Measurements from ENCODE around the gene DHRSX. TPM values are rescaled to one million over a fixed set of nuclear protein-coding genes. Genes with fewer than 3 reads are reported as not detected.
A peak's percentile ranks its signal among the peaks of the same experiment; 100 is the strongest.

The DHRSX gene
- total RNA-seq, 4 donors from 2014 or later, result 19.9 to 36.5 (median 24.2) TPM

DNA sequence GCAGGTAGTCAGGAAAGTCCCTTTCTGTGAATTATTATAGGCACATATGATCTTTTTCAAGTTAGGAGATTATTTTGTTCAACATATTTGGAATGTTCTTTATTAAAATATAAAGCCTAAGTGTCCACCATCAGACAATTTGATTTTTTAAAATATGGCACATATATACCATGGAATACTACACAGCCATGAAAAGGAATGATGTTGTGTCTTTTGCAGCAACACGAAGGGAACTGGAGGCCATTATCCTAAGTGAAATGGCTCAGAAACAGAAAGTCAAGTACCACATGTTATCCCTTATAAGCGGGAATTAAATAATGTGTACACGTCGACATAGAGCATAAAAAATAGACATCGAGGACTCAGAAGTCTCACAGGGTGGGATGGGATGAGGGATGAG is 73.0 kb downstream of the DHRSX start:
- H3K4me1 ChIP-seq, result no peaks in the 10 kb centered on the region
- no peaks in the 10 kb centered on the region for H3K27me3 ChIP-seq
- H3K27ac ChIP-seq, result no peak overlapping the region
- H3K4me3 ChIP-seq (replicated peaks in 1 of 3), result no peak overlapping the region
- H3K36me3 ChIP-seq, result no peaks in the 10 kb centered on the region
- no peak for DNase-seq
- no peaks in the 10 kb centered on the region for H3K9me3 ChIP-seq
- intact Hi-C loops (cut with DNase I), result no loop called here
- TF ChIP-seq, protein P1, sequence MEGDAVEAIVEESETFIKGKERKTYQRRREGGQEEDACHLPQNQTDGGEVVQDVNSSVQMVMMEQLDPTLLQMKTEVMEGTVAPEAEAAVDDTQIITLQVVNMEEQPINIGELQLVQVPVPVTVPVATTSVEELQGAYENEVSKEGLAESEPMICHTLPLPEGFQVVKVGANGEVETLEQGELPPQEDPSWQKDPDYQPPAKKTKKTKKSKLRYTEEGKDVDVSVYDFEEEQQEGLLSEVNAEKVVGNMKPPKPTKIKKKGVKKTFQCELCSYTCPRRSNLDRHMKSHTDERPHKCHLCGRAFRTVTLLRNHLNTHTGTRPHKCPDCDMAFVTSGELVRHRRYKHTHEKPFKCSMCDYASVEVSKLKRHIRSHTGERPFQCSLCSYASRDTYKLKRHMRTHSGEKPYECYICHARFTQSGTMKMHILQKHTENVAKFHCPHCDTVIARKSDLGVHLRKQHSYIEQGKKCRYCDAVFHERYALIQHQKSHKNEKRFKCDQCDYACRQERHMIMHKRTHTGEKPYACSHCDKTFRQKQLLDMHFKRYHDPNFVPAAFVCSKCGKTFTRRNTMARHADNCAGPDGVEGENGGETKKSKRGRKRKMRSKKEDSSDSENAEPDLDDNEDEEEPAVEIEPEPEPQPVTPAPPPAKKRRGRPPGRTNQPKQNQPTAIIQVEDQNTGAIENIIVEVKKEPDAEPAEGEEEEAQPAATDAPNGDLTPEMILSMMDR (IDR thresholded peaks at IDR 0.05), result no peak
- no peak for TF ChIP-seq POLR2A (IDR thresholded peaks at IDR 0.05)
- 96 to 97% methylated on average over 5 of the region's 5 CpGs for WGBS, 2 donors

DNA sequence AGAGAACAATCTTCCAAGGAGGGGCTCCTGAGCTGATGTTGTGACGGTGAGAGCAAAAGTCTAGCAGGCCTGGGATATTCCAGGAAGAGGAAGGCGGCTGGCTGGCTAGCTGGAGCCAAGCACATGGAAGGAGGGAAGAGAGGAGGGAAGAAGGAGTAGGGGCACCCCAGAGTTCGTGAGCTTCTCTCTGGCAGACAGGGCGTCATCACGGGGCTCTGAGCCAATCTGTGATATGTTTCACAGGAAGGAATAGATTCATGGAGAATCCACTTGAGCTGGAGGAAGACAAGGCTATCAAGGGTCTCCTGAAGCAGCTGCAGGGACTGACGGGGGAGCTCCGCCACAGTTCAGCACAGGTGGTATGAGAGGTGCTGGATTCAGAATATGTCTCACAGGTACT is 73.6 kb downstream of the DHRSX start:
- no peak overlapping the region for H3K4me3 ChIP-seq (replicated peaks in 1 of 3)
- H3K9me3 ChIP-seq, result no peaks in the 10 kb centered on the region
- no peaks in the 10 kb centered on the region for H3K27me3 ChIP-seq
- intact Hi-C loops (cut with DNase I), result no loop called here
- WGBS, 2 donors, result 90 to 93% methylated on average over 7 of the region's 7 CpGs
- H3K4me1 ChIP-seq, result no peaks in the 10 kb centered on the region
- H3K27ac ChIP-seq, result no peak overlapping the region
- DNase-seq, result no peak
- TF ChIP-seq, protein P1 (IDR thresholded peaks at IDR 0.05), result no peak
- TF ChIP-seq POLR2A (IDR thresholded peaks at IDR 0.05), result no peak
- H3K36me3 ChIP-seq, result no peaks in the 10 kb centered on the region

DNA sequence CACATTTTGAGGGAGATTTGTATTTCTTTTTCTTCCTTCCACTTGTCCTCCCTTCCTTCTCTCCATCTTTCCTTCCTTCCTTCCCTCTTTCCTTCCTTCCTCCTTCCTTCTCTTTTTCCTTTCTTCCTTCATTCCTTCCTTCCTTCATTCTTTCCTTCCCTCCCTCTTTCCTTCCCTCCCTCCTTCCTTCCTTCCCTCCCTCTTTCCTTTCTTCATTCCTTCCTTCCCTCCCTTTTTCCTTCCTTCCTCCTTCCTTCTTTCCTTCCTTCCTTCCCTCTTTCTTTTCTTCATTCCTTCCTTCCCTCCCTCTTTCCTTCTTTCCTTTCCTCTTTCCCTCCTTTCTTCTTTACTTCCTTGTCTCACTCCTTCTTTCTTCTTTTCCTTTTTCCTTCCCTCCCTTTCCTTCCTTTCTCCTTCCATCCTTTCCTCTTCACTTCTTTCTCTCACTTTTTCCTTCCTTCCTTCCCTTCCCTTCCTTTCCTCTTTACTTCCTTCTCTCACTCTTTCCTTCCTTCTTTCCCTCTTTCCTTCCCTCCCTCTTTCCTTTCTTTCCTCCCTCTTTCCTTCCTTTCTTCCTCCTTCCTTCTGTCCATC is 74.4 kb downstream of the DHRSX start:
- intact Hi-C loops (cut with DNase I), result no loop called here
- Histone ChIP-seq H3K9me3 (no peaks in the 10 kb centered on the region), H3K27ac (no peak overlapping the region), H3K36me3 (no peaks in the 10 kb centered on the region), H3K27me3 (no peaks in the 10 kb centered on the region), H3K4me1 (no peaks in the 10 kb centered on the region), H3K4me3 (replicated peaks in 1 of 3) (no peak overlapping the region)
- no peak for TF ChIP-seq POLR2A (IDR thresholded peaks at IDR 0.05)
- TF ChIP-seq, protein P1 (IDR thresholded peaks at IDR 0.05), result no peak
- DNase-seq, result no peak

DNA sequence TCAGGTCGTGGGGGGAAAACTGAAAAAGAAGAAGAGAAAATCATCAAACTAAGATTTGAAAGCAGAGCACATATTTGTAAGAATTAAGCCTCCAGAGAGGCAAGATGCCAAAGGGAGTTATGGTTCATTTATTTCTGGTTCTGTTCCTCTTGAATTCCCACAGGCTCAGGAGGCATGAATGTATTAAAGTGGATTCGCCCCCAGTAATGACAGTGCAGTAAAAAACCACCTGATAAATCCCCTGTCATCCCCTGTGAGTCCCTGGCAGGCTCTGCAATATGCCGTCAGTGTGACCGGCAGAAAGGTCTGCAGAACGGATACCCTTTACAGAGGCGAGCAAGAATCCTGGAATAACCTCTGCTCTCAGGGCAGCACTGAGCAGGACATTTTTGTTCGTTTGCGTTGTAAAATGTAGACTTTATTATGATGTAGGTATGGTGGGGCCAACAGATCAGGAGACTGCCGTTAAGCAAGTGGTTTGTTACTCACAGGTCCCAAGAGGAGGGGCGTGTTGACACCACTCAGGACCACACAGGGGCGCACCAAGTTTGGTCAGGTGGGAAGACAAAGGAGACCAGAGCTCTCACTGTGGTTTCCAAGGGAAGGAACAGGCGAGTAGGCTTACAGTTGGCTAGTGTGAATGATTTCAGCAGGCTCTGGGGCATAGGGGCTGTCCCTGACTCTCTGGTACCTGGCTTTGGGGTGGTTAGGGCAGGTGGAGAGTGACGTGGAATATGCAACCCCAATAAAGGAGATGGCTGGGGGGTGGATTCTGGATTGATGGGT is 75.3 kb downstream of the DHRSX start:
- H3K9me3 ChIP-seq, result no peaks in the 10 kb centered on the region
- H3K27me3 ChIP-seq, result no peaks in the 10 kb centered on the region
- no peaks in the 10 kb centered on the region for H3K4me1 ChIP-seq
- WGBS, 2 donors, result 90 to 91% methylated on average over 13 of the region's 13 CpGs
- no peak for TF ChIP-seq POLR2A (IDR thresholded peaks at IDR 0.05)
- TF ChIP-seq, protein P1 (IDR thresholded peaks at IDR 0.05), result no peak
- no peaks in the 10 kb centered on the region for H3K36me3 ChIP-seq
- intact Hi-C loops (cut with DNase I), result no loop called here
- H3K27ac ChIP-seq, result no peak overlapping the region
- DNase-seq, result peak in 1 of 2 donors; percentile 42
- no peak overlapping the region for H3K4me3 ChIP-seq (replicated peaks in 1 of 3)

DNA sequence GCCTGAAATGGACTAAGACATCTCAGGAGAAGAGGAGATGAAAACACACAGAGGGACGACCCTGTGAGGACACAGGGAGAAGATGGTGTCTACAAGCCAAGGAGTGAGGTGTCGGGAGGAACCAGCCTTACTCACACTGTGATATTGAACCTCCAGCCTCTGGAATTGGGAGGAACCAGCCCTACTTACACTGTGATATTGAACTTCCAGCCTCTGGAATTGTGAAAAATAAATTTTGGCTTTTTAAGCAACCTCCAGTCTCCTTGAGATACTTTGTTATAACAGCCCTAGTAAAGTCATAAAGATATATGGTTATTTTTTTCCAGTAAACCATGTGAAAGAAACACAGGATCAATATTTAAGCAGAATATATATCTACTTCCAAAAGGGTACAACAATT is 76.5 kb downstream of the DHRSX start:
- Histone ChIP-seq H3K36me3 (no peaks in the 10 kb centered on the region), H3K4me1 (no peaks in the 10 kb centered on the region), H3K27me3 (no peaks in the 10 kb centered on the region), H3K4me3 (replicated peaks in 1 of 3) (no peak overlapping the region), H3K27ac (no peak overlapping the region), H3K9me3 (no peaks in the 10 kb centered on the region)
- intact Hi-C loops (cut with DNase I), result no loop called here
- TF ChIP-seq, protein P1 (IDR thresholded peaks at IDR 0.05), result no peak
- TF ChIP-seq POLR2A (IDR thresholded peaks at IDR 0.05), result no peak
- WGBS, 2 donors, result 94 to 97% methylated on average over 2 of the region's 2 CpGs
- no peak for DNase-seq

Data from thyroid gland (tissue), 4 donors.